Ectodermal cell (in vitro differentiated cells): ENCODE data around the gene OR10Z1.

Experiments
- H3K27ac ChIP-seq: 2 replicates; pipeline ENCODE4 v1.7.0; 2013; ENCODE audit warnings: mild to moderate bottlenecking, low read depth, low read length; ENCODE audit not compliant: insufficient read depth, poor library complexity, severe bottlenecking
- H3K27me3 ChIP-seq: 2 replicates; pipeline ENCODE4 v1.7.0; 2013; ENCODE audit warnings: mild to moderate bottlenecking, low read length; ENCODE audit not compliant: insufficient read depth, control insufficient read depth, poor library complexity, severe bottlenecking
- H3K36me3 ChIP-seq: one replicate; pipeline ENCODE4 v1.7.0; 2013; ENCODE audit warnings: low read length; ENCODE audit not compliant: control insufficient read depth, insufficient read depth
- H3K4me1 ChIP-seq: one replicate; pipeline ENCODE4 v1.7.0; 2013; ENCODE audit warnings: low read length; ENCODE audit not compliant: control insufficient read depth, insufficient read depth
- H3K4me3 ChIP-seq: 2 replicates; pipeline ENCODE4 v1.7.0; 2013; ENCODE audit warnings: low read depth, low read length, control low read depth; ENCODE audit not compliant: insufficient read depth
- H3K9me3 ChIP-seq: 2 replicates; pipeline ENCODE4 v1.7.0; 2013; ENCODE audit warnings: mild to moderate bottlenecking, low read length, moderate library complexity; ENCODE audit not compliant: control insufficient read depth
- WGBS, 2 experiments: methylation state at CpG; one replicate each; pipeline ENCODE4 v1.1.7; 2013; ENCODE audit warnings: missing lambda C conversion rate in 2 of 2; 5-methylcytosine and 5-hydroxymethylcytosine counted together

The OR10Z1 gene

GRCh38 chr1:158600735-158601134 is 4.3 kb upstream of the OR10Z1 start:
- Histone ChIP-seq H3K4me1 (no peaks in the 10 kb centered on the region), H3K27me3 (no peaks in the 10 kb centered on the region), H3K27ac (no peak overlapping the region), H3K4me3 (no peak overlapping the region), H3K36me3 (no peaks in the 10 kb centered on the region), H3K9me3 (no peaks in the 10 kb centered on the region)
- WGBS, 2 experiments = 50% methylated on average over 2 of the region's 2 CpGs; no CpG with 5 or more reads in 1 of the 2 experiments

GRCh38 chr1:158607296-158607695 is 2.2 kb downstream of the OR10Z1 start:
- no peaks in the 10 kb centered on the region for H3K4me1 ChIP-seq
- WGBS, 2 experiments = 86 to 89% methylated on average over 1 of the region's 1 CpG
- H3K27ac ChIP-seq = no peak overlapping the region
- no peaks in the 10 kb centered on the region for H3K27me3 ChIP-seq
- no peaks in the 10 kb centered on the region for H3K36me3 ChIP-seq
- no peaks in the 10 kb centered on the region for H3K9me3 ChIP-seq
- no peak overlapping the region for H3K4me3 ChIP-seq

- no peaks in the 10 kb centered on the region for H3K27me3 ChIP-seq
- no peaks in the 10 kb centered on the region for H3K36me3 ChIP-seq
- H3K4me3 ChIP-seq = no peak overlapping the region
- WGBS, 2 experiments = 91 to 92% methylated on average over 2 to 3 of the region's 3 CpGs
- no peaks in the 10 kb centered on the region for H3K4me1 ChIP-seq
- no peaks in the 10 kb centered on the region for H3K9me3 ChIP-seq
- H3K27ac ChIP-seq = no peak overlapping the region
Measured at GRCh38 chr1:158611916-158612315, 6.8 kb downstream of the OR10Z1 start.

- Histone ChIP-seq H3K27me3 (no peaks in the 10 kb centered on the region), H3K36me3 (no peaks in the 10 kb centered on the region), H3K9me3 (no peaks in the 10 kb centered on the region), H3K4me3 (no peak overlapping the region), H3K27ac (no peak overlapping the region), H3K4me1 (no peaks in the 10 kb centered on the region)
- 90 to 92% methylated on average over 1 to 3 of the region's 3 CpGs for WGBS, 2 experiments
Measured at GRCh38 chr1:158613764-158614163, 8.7 kb downstream of the OR10Z1 start.

GRCh38 chr1:158638146-158638545 is 33.1 kb downstream of the OR10Z1 start:
- H3K9me3 ChIP-seq = no peaks in the 10 kb centered on the region
- H3K4me1 ChIP-seq = no peaks in the 10 kb centered on the region
- H3K27me3 ChIP-seq = no peaks in the 10 kb centered on the region
- WGBS, 2 experiments = 94 to 100% methylated on average over 3 to 4 of the region's 4 CpGs
- H3K27ac ChIP-seq = no peak overlapping the region
- no peaks in the 10 kb centered on the region for H3K36me3 ChIP-seq
- H3K4me3 ChIP-seq = no peak overlapping the region

- H3K4me3 ChIP-seq = no peak overlapping the region
- H3K36me3 ChIP-seq = no peaks in the 10 kb centered on the region
- H3K9me3 ChIP-seq = no peaks in the 10 kb centered on the region
Measured at GRCh38 chr1:158638904-158639303, 33.8 kb downstream of the OR10Z1 start.

GRCh38 chr1:158644449-158644848 is 39.4 kb downstream of the OR10Z1 start:
- 83 to 97% methylated on average over 1 of the region's 2 CpGs for WGBS, 2 experiments
- no peaks in the 10 kb centered on the region for H3K27me3 ChIP-seq
- no peak overlapping the region for H3K4me3 ChIP-seq
- no peaks in the 10 kb centered on the region for H3K4me1 ChIP-seq
- no peaks in the 10 kb centered on the region for H3K36me3 ChIP-seq
- H3K27ac ChIP-seq = no peak overlapping the region
- H3K9me3 ChIP-seq = no peaks in the 10 kb centered on the region

More at GRCh38 chr1:158638904-158639303, 33.8 kb downstream of the OR10Z1 start:
- Histone ChIP-seq H3K4me1 (no peaks in the 10 kb centered on the region), H3K27me3 (no peaks in the 10 kb centered on the region), H3K27ac (no peak overlapping the region)

GRCh38 chr1:158646465-158646864 is 41.4 kb downstream of the OR10Z1 start:
- H3K9me3 ChIP-seq = no peaks in the 10 kb centered on the region
- H3K27ac ChIP-seq = no peak overlapping the region
- 100% methylated on average over 1 of the region's 1 CpG; no CpG with 5 or more reads in 1 of the 2 experiments for WGBS, 2 experiments
- no peaks in the 10 kb centered on the region for H3K4me1 ChIP-seq
- no peak overlapping the region for H3K4me3 ChIP-seq
- no peaks in the 10 kb centered on the region for H3K27me3 ChIP-seq
- H3K36me3 ChIP-seq = no peaks in the 10 kb centered on the region

- H3K4me3 ChIP-seq = no peak overlapping the region
- no peak overlapping the region for H3K27ac ChIP-seq
- H3K27me3 ChIP-seq = no peaks in the 10 kb centered on the region
- no peaks in the 10 kb centered on the region for H3K9me3 ChIP-seq
- no peaks in the 10 kb centered on the region for H3K4me1 ChIP-seq
- H3K36me3 ChIP-seq = no peaks in the 10 kb centered on the region
Measured at GRCh38 chr1:158649052-158649451, 44.0 kb downstream of the OR10Z1 start.

- 94 to 96% methylated on average over 7 of the region's 7 CpGs for WGBS, 2 experiments
- no peaks in the 10 kb centered on the region for H3K4me1 ChIP-seq
- no peak overlapping the region for H3K4me3 ChIP-seq
- H3K9me3 ChIP-seq = no peaks in the 10 kb centered on the region
- no peaks in the 10 kb centered on the region for H3K36me3 ChIP-seq
- H3K27me3 ChIP-seq = no peaks in the 10 kb centered on the region
- H3K27ac ChIP-seq = no peak overlapping the region
Measured at GRCh38 chr1:158652721-158653334, 47.8 kb downstream of the OR10Z1 start.

GRCh38 chr1:158654086-158654485 is 49.0 kb downstream of the OR10Z1 start:
- no peaks in the 10 kb centered on the region for H3K36me3 ChIP-seq
- no peak overlapping the region for H3K4me3 ChIP-seq
- H3K27ac ChIP-seq = no peak overlapping the region
- H3K27me3 ChIP-seq = no peaks in the 10 kb centered on the region
- H3K4me1 ChIP-seq = no peaks in the 10 kb centered on the region
- H3K9me3 ChIP-seq = no peaks in the 10 kb centered on the region
